BE2C (cell line): ENCODE results near the gene ZNF331.

Experiments used
- DNase-seq: peaks from one replicate; pipeline ENCODE4 v3.0.0-alpha.2; 2020
- H3K27me3 ChIP-seq: fragments of 250-450 bp; sonication (Bioruptor Pico); 2 replicates; pipeline ENCODE4 v1.5.1; 2020; ENCODE audit warnings: mild to moderate bottlenecking
- H3K36me3 ChIP-seq: fragments of 250-450 bp; sonication (Bioruptor Pico); 2 replicates; pipeline ENCODE4 v1.5.1; 2020; ENCODE audit warnings: mild to moderate bottlenecking
- H3K4me1 ChIP-seq: fragments of 250-450 bp; sonication (Bioruptor Pico); 2 replicates; pipeline ENCODE4 v1.5.1; 2020
- H3K4me3 ChIP-seq: 2 replicates; pipeline ENCODE4 v1.5.1; 2011; ENCODE audit warnings: low read depth, low read length
- H3K9me3 ChIP-seq: fragments of 250-450 bp; sonication (Bioruptor Pico); 2 replicates; pipeline ENCODE4 v1.5.1; 2020
- TF ChIP-seq, protein P1 (sequence below): IDR thresholded peaks from 2 replicates; pipeline ENCODE4 v1.5.1; 2012; ENCODE audit warnings: mild to moderate bottlenecking, low read depth, low read length

Gene ZNF331

DNA sequence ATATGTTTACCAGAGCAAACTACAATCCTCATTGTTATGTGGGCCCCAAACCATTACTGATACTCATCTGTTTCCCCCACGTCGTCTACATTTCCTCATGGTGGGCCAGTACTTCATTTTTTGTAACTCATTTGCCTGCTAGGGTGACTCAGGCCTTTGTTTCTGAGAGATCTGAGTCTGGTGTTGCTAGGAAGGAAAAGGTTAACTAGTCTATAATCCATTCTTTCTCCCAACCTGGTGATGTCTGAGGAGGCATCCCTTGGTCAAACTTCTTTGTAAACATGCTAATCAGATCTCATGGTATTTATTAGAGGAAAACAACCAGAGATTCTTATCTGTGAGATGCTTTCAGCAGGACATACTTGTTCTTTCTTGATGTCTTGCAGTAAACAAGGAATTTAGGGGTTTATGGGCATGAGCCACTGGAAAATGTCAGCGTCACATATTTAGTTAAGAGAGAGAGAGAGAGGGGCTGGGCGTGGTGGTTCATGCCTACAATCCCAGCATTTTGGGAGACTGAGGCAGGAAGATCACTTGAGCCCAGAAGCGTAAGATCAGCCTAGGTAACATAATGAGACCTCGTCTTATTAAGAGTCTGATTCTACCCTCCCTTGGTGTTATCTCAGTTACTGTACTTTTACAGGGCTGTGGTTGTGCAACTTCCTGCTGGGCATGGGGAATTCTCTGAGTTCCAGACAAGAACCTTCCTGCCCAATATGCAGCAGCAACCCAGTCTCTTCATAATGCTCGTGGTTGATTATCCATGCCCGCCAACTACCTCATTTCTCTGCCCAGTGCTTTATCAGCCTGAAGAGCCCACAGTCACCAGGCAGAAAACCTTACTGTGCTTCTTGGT is 84.2 kb downstream of the ZNF331 start:
- H3K27me3 ChIP-seq = no peaks in the 10 kb centered on the region
- no peak overlapping the region for H3K4me3 ChIP-seq
- no peaks in the 10 kb centered on the region; the same call in 1 of the 2 replicates for H3K9me3 ChIP-seq
- no peaks in the 10 kb centered on the region for H3K4me1 ChIP-seq
- H3K36me3 ChIP-seq = no peaks in the 10 kb centered on the region
- no peak for DNase-seq
- TF ChIP-seq, protein P1, sequence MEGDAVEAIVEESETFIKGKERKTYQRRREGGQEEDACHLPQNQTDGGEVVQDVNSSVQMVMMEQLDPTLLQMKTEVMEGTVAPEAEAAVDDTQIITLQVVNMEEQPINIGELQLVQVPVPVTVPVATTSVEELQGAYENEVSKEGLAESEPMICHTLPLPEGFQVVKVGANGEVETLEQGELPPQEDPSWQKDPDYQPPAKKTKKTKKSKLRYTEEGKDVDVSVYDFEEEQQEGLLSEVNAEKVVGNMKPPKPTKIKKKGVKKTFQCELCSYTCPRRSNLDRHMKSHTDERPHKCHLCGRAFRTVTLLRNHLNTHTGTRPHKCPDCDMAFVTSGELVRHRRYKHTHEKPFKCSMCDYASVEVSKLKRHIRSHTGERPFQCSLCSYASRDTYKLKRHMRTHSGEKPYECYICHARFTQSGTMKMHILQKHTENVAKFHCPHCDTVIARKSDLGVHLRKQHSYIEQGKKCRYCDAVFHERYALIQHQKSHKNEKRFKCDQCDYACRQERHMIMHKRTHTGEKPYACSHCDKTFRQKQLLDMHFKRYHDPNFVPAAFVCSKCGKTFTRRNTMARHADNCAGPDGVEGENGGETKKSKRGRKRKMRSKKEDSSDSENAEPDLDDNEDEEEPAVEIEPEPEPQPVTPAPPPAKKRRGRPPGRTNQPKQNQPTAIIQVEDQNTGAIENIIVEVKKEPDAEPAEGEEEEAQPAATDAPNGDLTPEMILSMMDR = no peak

DNA sequence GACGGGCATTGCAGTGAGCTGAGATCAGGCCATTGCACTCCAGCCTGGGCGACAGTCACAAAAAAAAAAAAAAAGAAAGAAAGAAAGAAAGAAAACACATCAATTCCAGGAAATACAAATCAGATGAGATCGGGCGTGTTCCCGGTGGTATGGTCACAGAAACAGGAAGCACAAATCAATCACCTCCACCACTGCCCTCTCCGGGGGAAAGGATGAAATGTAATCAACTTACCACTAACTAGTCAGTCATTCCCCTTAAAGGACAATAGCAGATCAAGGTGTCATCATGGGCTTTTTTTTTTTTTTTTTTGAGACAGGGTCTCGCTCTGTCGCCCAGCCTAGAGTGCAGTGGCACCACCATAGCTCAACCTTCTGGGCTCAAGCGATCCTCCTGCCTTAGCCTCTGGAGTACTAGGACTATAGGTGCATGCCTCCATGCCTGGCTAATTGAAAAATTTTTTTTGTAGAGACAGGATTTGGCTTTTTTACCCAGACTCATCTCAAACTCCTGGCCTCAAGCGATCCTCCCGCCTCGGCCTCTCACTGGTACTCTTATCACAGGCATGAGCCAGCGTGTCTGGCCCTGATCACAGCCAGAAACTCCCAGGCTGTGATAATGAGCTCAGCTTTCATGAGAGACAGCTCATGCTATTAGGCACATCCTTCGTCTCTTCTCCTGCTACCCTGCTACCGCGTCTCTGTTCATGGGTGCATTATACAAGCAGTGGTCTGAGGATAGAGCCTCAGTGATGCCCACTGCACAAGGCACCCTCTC is 87.0 kb downstream of the ZNF331 start:
- H3K27me3 ChIP-seq = no peaks in the 10 kb centered on the region
- H3K36me3 ChIP-seq = no peaks in the 10 kb centered on the region
- TF ChIP-seq, protein P1 = no peak
- H3K9me3 ChIP-seq = no peaks in the 10 kb centered on the region; the same call in 1 of the 2 replicates
- no peak overlapping the region for H3K4me3 ChIP-seq
- DNase-seq = no peak
- H3K4me1 ChIP-seq = no peaks in the 10 kb centered on the region

DNA sequence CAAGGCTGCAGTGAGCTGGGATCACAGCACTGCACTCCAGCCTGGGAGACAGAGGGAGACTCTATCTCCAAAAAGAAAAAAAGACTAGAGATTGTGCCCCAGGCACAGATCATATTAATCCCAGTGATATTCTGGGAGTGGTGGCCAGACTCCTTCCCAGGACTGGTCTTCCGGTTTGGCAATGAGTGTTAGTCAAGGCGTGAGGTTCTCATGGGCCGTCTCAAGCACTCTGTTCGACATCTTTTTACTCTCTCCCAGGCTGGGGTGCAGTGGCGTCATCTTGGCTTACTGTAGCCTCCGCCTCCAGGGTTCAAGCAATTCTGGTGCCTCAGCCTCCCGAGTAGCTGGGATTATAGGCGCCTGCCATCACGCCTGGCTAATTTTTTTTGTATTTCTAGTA is 88.5 kb downstream of the ZNF331 start:
- Histone ChIP-seq H3K36me3 (no peaks in the 10 kb centered on the region), H3K4me3 (no peak overlapping the region), H3K4me1 (no peaks in the 10 kb centered on the region), H3K9me3 (no peaks in the 10 kb centered on the region; the same call in 1 of the 2 replicates), H3K27me3 (no peaks in the 10 kb centered on the region)
- DNase-seq = no peak
- TF ChIP-seq, protein P1 = no peak

DNA sequence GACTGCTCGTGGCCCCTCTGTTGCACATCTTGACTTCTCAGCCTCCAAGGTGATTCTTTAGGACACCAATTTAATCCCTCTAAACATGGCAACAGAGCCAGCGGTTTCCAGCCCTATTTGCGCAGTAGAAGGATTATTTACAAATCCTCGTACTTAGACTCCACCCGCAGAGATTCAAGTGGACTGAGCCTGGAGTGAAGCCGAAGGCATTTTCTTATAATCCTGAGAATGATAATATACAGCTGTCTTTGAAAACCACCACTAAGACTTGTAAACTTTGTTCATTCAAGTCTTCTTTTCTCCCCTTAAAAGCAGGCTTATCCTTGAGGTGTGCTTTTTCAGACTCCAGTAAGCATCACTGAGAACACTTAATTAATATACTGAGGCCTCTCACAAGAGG is 89.0 kb downstream of the ZNF331 start:
- Histone ChIP-seq H3K27me3 (no peaks in the 10 kb centered on the region), H3K4me3 (no peak overlapping the region), H3K9me3 (no peaks in the 10 kb centered on the region; the same call in 1 of the 2 replicates), H3K4me1 (no peaks in the 10 kb centered on the region), H3K36me3 (no peaks in the 10 kb centered on the region)
- DNase-seq = no peak
- TF ChIP-seq, protein P1 = no peak
